Thyroid gland (tissue), 4 donors: ENCODE results near the gene SLC6A5. TPM values are rescaled to one million over a fixed set of nuclear protein-coding genes. Genes with fewer than 3 reads are reported as not detected.

Experiments used
- DNase-seq, 2 donors: peaks; one replicate each; pipeline ENCODE4 v3.0.0-alpha.2; 2019
- H3K27ac ChIP-seq, 3 donors: fragments of 200-600 bp; sonication (generic); 1 replicate in 2 of 3; 2 replicates in 1 of 3; pipeline ENCODE4 v1.5.1; 2016 to 2019; ENCODE audit warnings: mild to moderate bottlenecking in 1 of 3, moderate library complexity in 1 of 3
- H3K27me3 ChIP-seq: fragments of 200-600 bp; sonication (generic); one replicate; pipeline ENCODE4 v1.5.1; 2019
- H3K36me3 ChIP-seq, 2 donors: fragments of 200-600 bp; sonication (generic); one replicate each; pipeline ENCODE4 v1.5.1; 2016 to 2019
- H3K4me1 ChIP-seq, 2 donors: fragments of 200-600 bp; sonication (generic); one replicate each; pipeline ENCODE4 v1.5.1; 2017 to 2019
- H3K4me3 ChIP-seq, 3 donors: fragments of 200-600 bp; sonication (generic); replicated peaks in 1 of 3; 1 replicate in 2 of 3; 2 replicates in 1 of 3; pipeline ENCODE4 v1.5.1; 2016; ENCODE audit warnings: mild to moderate bottlenecking in 1 of 3
- H3K9me3 ChIP-seq: fragments of 200-600 bp; sonication (generic); one replicate; pipeline ENCODE4 v1.5.1; 2017
- CTCF ChIP-seq, 6 experiments: fragments of 200-600 bp in 3 of 6; fragments of 450-650 bp in 3 of 6; sonication (generic) in 3 of 6; IDR thresholded peaks; one replicate each; pipeline ENCODE4 v1.5.1; 2016 to 2019; ENCODE audit warnings: antibody characterized with exemption in 6 of 6, mild to moderate bottlenecking in 2 of 6, inconsistent platforms in 1 of 6, moderate library complexity in 1 of 6
- POLR2A ChIP-seq, 2 donors: fragments of 450-650 bp; IDR thresholded peaks; one replicate each; pipeline ENCODE4 v1.6.1; 2017; ENCODE audit warnings: antibody characterized with exemption in 2 of 2, mild to moderate bottlenecking in 2 of 2, moderate library complexity in 1 of 2
- WGBS, 2 donors: methylation state at CpG; one replicate each; pipeline ENCODE4 v1.1.5; 2017; 5-methylcytosine and 5-hydroxymethylcytosine counted together
- intact Hi-C: fragments of 100-400 bp; cut with DNase I; formaldehyde crosslinking; loops from one replicate; pipeline ENCODE4 v1.15.1; 2023
- total RNA-seq, 4 donors: library from RNA; depleted of rRNA; stranded (reverse); fragments of >200 nt; gene quantifications; one replicate each; pipeline ENCODE4 v1.2.3, GENCODE V29; 2016

Gene SLC6A5
- total RNA-seq, 4 donors from 2014 or later = not detected

GRCh38 chr11:20600020-20600346, 575 bp downstream of the SLC6A5 start:
- Histone ChIP-seq H3K4me3 (no peak overlapping the region), H3K27me3 (peaks cover 20% of the 10 kb centered on the region), H3K36me3 (no peaks in the 10 kb centered on the region), H3K9me3 (no peaks in the 10 kb centered on the region), H3K27ac (no peak overlapping the region), H3K4me1 (no peaks in the 10 kb centered on the region)
- 15 to 19% methylated on average over 10 of the region's 10 CpGs for WGBS, 2 donors
- DNase-seq = no peak
- intact Hi-C loops = no loop called here
- TF ChIP-seq POLR2A (IDR thresholded peaks at IDR 0.05) (no peak), CTCF (IDR thresholded peaks at IDR 0.05) (no peak)

GRCh38 chr11:20600551-20600950, 1.1 kb downstream of the SLC6A5 start:
- no peak for DNase-seq
- no peak overlapping the region for H3K27ac ChIP-seq
- H3K4me1 ChIP-seq = no peaks in the 10 kb centered on the region
- peaks cover 21% of the 10 kb centered on the region for H3K27me3 ChIP-seq
- H3K9me3 ChIP-seq = no peaks in the 10 kb centered on the region
- no peak overlapping the region for H3K4me3 ChIP-seq
- H3K36me3 ChIP-seq = no peaks in the 10 kb centered on the region
- TF ChIP-seq CTCF (IDR thresholded peaks at IDR 0.05) (no peak), POLR2A (IDR thresholded peaks at IDR 0.05) (no peak)
- 7 to 13% methylated on average over 7 of the region's 7 CpGs for WGBS, 2 donors
- intact Hi-C loops = no loop called here

GRCh38 chr11:20601221-20601914, 2.0 kb downstream of the SLC6A5 start:
- no peaks in the 10 kb centered on the region for H3K36me3 ChIP-seq
- no peaks in the 10 kb centered on the region for H3K4me1 ChIP-seq
- no peak overlapping the region for H3K4me3 ChIP-seq
- WGBS, 2 donors = 2 to 4% methylated on average over 11 to 14 of the region's 63 CpGs
- H3K9me3 ChIP-seq = no peaks in the 10 kb centered on the region
- no peak for TF ChIP-seq POLR2A (IDR thresholded peaks at IDR 0.05)
- DNase-seq = no peak
- intact Hi-C loops = no loop called here
- no peak overlapping the region for H3K27ac ChIP-seq
- peaks cover 23% of the 10 kb centered on the region for H3K27me3 ChIP-seq

GRCh38 chr11:20604295-20604803, 4.9 kb downstream of the SLC6A5 start:
- 1 to 10% methylated on average over 12 to 14 of the region's 25 CpGs for WGBS, 2 donors
- DNase-seq = no peak
- Histone ChIP-seq H3K27me3 (peaks cover 14% of the 10 kb centered on the region), H3K36me3 (no peaks in the 10 kb centered on the region), H3K9me3 (no peaks in the 10 kb centered on the region), H3K4me1 (no peaks in the 10 kb centered on the region), H3K4me3 (no peak overlapping the region), H3K27ac (no peak overlapping the region)
- intact Hi-C loops = no loop called here
- TF ChIP-seq POLR2A (IDR thresholded peaks at IDR 0.05) (no peak), CTCF (IDR thresholded peaks at IDR 0.05) (no peak)

- no peaks in the 10 kb centered on the region for H3K36me3 ChIP-seq
- H3K4me3 ChIP-seq = no peak overlapping the region
- 5 to 6% methylated on average over 26 of the region's 27 CpGs for WGBS, 2 donors
- intact Hi-C loops = no loop called here
- H3K27me3 ChIP-seq = peaks cover 12% of the 10 kb centered on the region
- peaks cover 0 to under 1% of the 10 kb centered on the region in 2 donors for H3K4me1 ChIP-seq
- no peak for DNase-seq
- TF ChIP-seq CTCF (IDR thresholded peaks at IDR 0.05) = no peak
- no peak for TF ChIP-seq POLR2A (IDR thresholded peaks at IDR 0.05)
- H3K27ac ChIP-seq = no peak overlapping the region
- H3K9me3 ChIP-seq = no peaks in the 10 kb centered on the region
These were observed 5.6 kb downstream of the SLC6A5 start for GRCh38 chr11:20604864-20605601.
